Measurements from ENCODE around the gene CCND1. TPM values are rescaled to one million over a fixed set of nuclear protein-coding genes. Genes with fewer than 3 reads are reported as not detected.

Gene CCND1
- total RNA-seq, 1 experiment from 2014 or later: 2,517 TPM

GRCh38 chr11:69640260-69640994 lies 529 bp upstream of the CCND1 start:
- Histone ChIP-seq H3K9me3 (ENCODE audit: low read depth, low read length, poor library complexity, severe bottlenecking) (no peaks in the 10 kb centered on the region), H3K36me3 (ENCODE audit: insufficient read depth, low read length, poor library complexity, severe bottlenecking) (peaks cover 34% of the 10 kb centered on the region), H3K27me3 (replicated peaks; ENCODE audit: insufficient read depth, low read depth, low read length, poor library complexity) (no peaks in the 10 kb centered on the region), H3K27ac (ENCODE audit: low read depth, low read length, poor library complexity, severe bottlenecking) (peak overlapping the region; percentile 99), H3K4me1 (ENCODE audit: insufficient read depth, low read length, poor library complexity, severe bottlenecking) (peaks cover 32% of the 10 kb centered on the region), H3K4me3 (ENCODE audit: low read depth, low read length, poor library complexity, severe bottlenecking) (peak overlapping the region; percentile 86)
- peak; percentile 80 for DNase-seq (ENCODE audit: low spot score)
- TF ChIP-seq CTCF (conservative IDR thresholded peaks at IDR 0.05; ENCODE audit: low read depth, low read length) (no peak), EZH2 (IDR thresholded peaks at IDR 0.05; ENCODE audit: borderline replicate concordance, low read depth, low read length, poor library complexity, severe bottlenecking) (no peak)
- ChIA-PET POLR2A (ENCODE audit: low non-redundant PET) (no interaction called here), CTCF (no interaction called here)
- intact Hi-C loops (cut with micrococcal nuclease; ENCODE audit: unreplicated experiment): no loop called here
- BruUV-seq (replicated peaks): TSS peak; percentile 54

- H3K4me1 ChIP-seq (ENCODE audit: insufficient read depth, low read length, poor library complexity, severe bottlenecking): peaks cover 29% of the 10 kb centered on the region
- no peaks in the 10 kb centered on the region for H3K9me3 ChIP-seq (ENCODE audit: low read depth, low read length, poor library complexity, severe bottlenecking)
- POLR2A ChIA-PET (ENCODE audit: low non-redundant PET): interaction anchor here (0.6 to 0.8 kb wide), 4 partner anchors 14 to 540 kb away, joined by 3 to 8 read pairs (median 4); no protein-coding TSS in a partner anchor
- TF ChIP-seq CTCF (conservative IDR thresholded peaks at IDR 0.05; ENCODE audit: low read depth, low read length): no peak
- no peak for TF ChIP-seq EZH2 (IDR thresholded peaks at IDR 0.05; ENCODE audit: borderline replicate concordance, low read depth, low read length, poor library complexity, severe bottlenecking)
- no TSS peak for BruUV-seq (replicated peaks)
- CTCF ChIA-PET: interaction anchor here (0.7 kb wide), 1 partner anchor 226 kb away, joined by 6 read pairs; no protein-coding TSS in a partner anchor
- peak overlapping the region; percentile 99 for H3K27ac ChIP-seq (ENCODE audit: low read depth, low read length, poor library complexity, severe bottlenecking)
- peaks cover 49% of the 10 kb centered on the region for H3K36me3 ChIP-seq (ENCODE audit: insufficient read depth, low read length, poor library complexity, severe bottlenecking)
- intact Hi-C loops (cut with micrococcal nuclease; ENCODE audit: unreplicated experiment): no loop called here
- peak; percentile 61 for DNase-seq (ENCODE audit: low spot score)
- peak overlapping the region; percentile 86 for H3K4me3 ChIP-seq (ENCODE audit: low read depth, low read length, poor library complexity, severe bottlenecking)
- H3K27me3 ChIP-seq (replicated peaks; ENCODE audit: insufficient read depth, low read depth, low read length, poor library complexity): no peaks in the 10 kb centered on the region
These were observed 959 bp downstream of the CCND1 start for GRCh38 chr11:69641681-69642548.

GRCh38 chr11:69642549-69642912 lies 1.6 kb downstream of the CCND1 start:
- ChIA-PET POLR2A (ENCODE audit: low non-redundant PET) (interaction anchor here (0.6 to 1.4 kb wide), 5 partner anchors 13 to 541 kb away, joined by 3 to 8 read pairs (median 4); no protein-coding TSS in a partner anchor), CTCF (interaction anchor here (0.7 to 1.5 kb wide), 2 partner anchors 227 to 350 kb away, joined by 3 to 6 read pairs; no protein-coding TSS in a partner anchor)
- peak; percentile 69 for DNase-seq (ENCODE audit: low spot score)
- BruUV-seq (replicated peaks): no TSS peak
- Histone ChIP-seq H3K27ac (ENCODE audit: low read depth, low read length, poor library complexity, severe bottlenecking) (peak overlapping the region; percentile 99), H3K4me1 (ENCODE audit: insufficient read depth, low read length, poor library complexity, severe bottlenecking) (peaks cover 29% of the 10 kb centered on the region), H3K27me3 (replicated peaks; ENCODE audit: insufficient read depth, low read depth, low read length, poor library complexity) (no peaks in the 10 kb centered on the region), H3K36me3 (ENCODE audit: insufficient read depth, low read length, poor library complexity, severe bottlenecking) (peaks cover 55% of the 10 kb centered on the region), H3K4me3 (ENCODE audit: low read depth, low read length, poor library complexity, severe bottlenecking) (peak overlapping the region; percentile 86), H3K9me3 (ENCODE audit: low read depth, low read length, poor library complexity, severe bottlenecking) (no peaks in the 10 kb centered on the region)
- no peak for TF ChIP-seq EZH2 (IDR thresholded peaks at IDR 0.05; ENCODE audit: borderline replicate concordance, low read depth, low read length, poor library complexity, severe bottlenecking)
- TF ChIP-seq CTCF (conservative IDR thresholded peaks at IDR 0.05; ENCODE audit: low read depth, low read length): no peak
- intact Hi-C loops (cut with micrococcal nuclease; ENCODE audit: unreplicated experiment): no loop called here

All from A673 (cell line).